Neutrophil (primary cell): ENCODE results near the gene ARHGAP19.

Source experiments
- H3K27ac ChIP-seq: fragments of 200-600 bp; sonication (generic); 2 replicates; pipeline ENCODE4 v1.5.1; 2016; ENCODE audit warnings: mild to moderate bottlenecking, moderate library complexity
- H3K27me3 ChIP-seq: fragments of 200-600 bp; sonication (generic); 2 replicates; pipeline ENCODE4 v1.6.0; 2016; ENCODE audit warnings: mild to moderate bottlenecking
- H3K36me3 ChIP-seq: fragments of 200-600 bp; sonication (generic); 2 replicates; pipeline ENCODE4 v1.5.1; 2017
- H3K4me1 ChIP-seq, 2 experiments: fragments of 200-600 bp in 1 of 2; sonication (generic) in 1 of 2; 1 replicate in 1 of 2; 2 replicates in 1 of 2; pipeline versions ENCODE4 v1.5.1 to v1.6.1; 2013 to 2016; ENCODE audit warnings: low read depth in 1 of 2, low read length in 1 of 2, mild to moderate bottlenecking in 1 of 2, moderate library complexity in 1 of 2; ENCODE audit not compliant: control insufficient read depth in 1 of 2, insufficient read depth in 1 of 2
- H3K4me3 ChIP-seq, 2 experiments: fragments of 200-600 bp in 1 of 2; sonication (generic) in 1 of 2; 1 replicate in 1 of 2; 2 replicates in 1 of 2; pipeline ENCODE4 v1.5.1; 2013 to 2016; ENCODE audit warnings: low read depth in 1 of 2, low read length in 1 of 2, mild to moderate bottlenecking in 1 of 2, moderate library complexity in 1 of 2
- H3K9me3 ChIP-seq: fragments of 200-600 bp; sonication (generic); 2 replicates; pipeline ENCODE4 v1.5.1; 2016
- CTCF ChIP-seq: fragments of 200-600 bp; sonication (generic); IDR thresholded peaks from 2 replicates; pipeline ENCODE4 v1.5.1; 2016; ENCODE audit warnings: antibody characterized with exemption

ARHGAP19 gene

GRCh38 chr10:97319671-97320479 is 27.4 kb upstream of the ARHGAP19 start:
- H3K4me1 ChIP-seq, result peaks cover 64 to 65% of the 10 kb centered on the region in 2 experiments
- peak overlapping the region; percentile 100 for H3K27ac ChIP-seq
- TF ChIP-seq CTCF, result peak; percentile 47

GRCh38 chr10:97318772-97319651 is 26.6 kb upstream of the ARHGAP19 start, which contains the start of gene FRAT1:
TSS of gene FRAT1 (plus strand) at chr10:97319271. CDS start at chr10:97319454, 183 bp downstream.
- TF ChIP-seq CTCF, result peak; percentile 45
- H3K27ac ChIP-seq, result peak within 1 kb of the TSS; percentile 100
- no peaks in the 10 kb centered on the region for H3K9me3 ChIP-seq
- H3K36me3 ChIP-seq, result peaks cover 21% of the 10 kb centered on the region
- peaks cover 66 to 67% of the 10 kb centered on the region in 2 experiments for H3K4me1 ChIP-seq
- peak within 1 kb of the TSS; percentile 94 to 99 for H3K4me3 ChIP-seq
- H3K27me3 ChIP-seq, result no peaks in the 10 kb centered on the region

More at GRCh38 chr10:97319671-97320479, 27.4 kb upstream of the ARHGAP19 start:
- H3K27me3 ChIP-seq, result no peaks in the 10 kb centered on the region
- peak overlapping the region; percentile 94 to 99 for H3K4me3 ChIP-seq
- no peaks in the 10 kb centered on the region for H3K9me3 ChIP-seq
- peaks cover 27% of the 10 kb centered on the region for H3K36me3 ChIP-seq

- Histone ChIP-seq H3K4me1 (peaks cover 44% of the 10 kb centered on the region in 2 experiments), H3K27ac (peak overlapping the region; percentile 100), H3K27me3 (no peaks in the 10 kb centered on the region), H3K9me3 (no peaks in the 10 kb centered on the region), H3K36me3 (no peaks in the 10 kb centered on the region), H3K4me3 (peak overlapping the region in 1 of 2 experiments; percentile 27)
- no peak for TF ChIP-seq CTCF
These were observed 22.2 kb upstream of the ARHGAP19 start for GRCh38 chr10:97314671-97315070.

- no peaks in the 10 kb centered on the region for H3K9me3 ChIP-seq
- H3K27me3 ChIP-seq, result no peaks in the 10 kb centered on the region
- TF ChIP-seq CTCF, result no peak
- H3K36me3 ChIP-seq, result no peaks in the 10 kb centered on the region
- no peak overlapping the region for H3K4me3 ChIP-seq
- no peak overlapping the region for H3K27ac ChIP-seq
- peaks cover 41 to 42% of the 10 kb centered on the region in 2 experiments for H3K4me1 ChIP-seq
These were observed 20.5 kb upstream of the ARHGAP19 start for GRCh38 chr10:97312897-97313296.

- TF ChIP-seq CTCF, result no peak
- Histone ChIP-seq H3K27me3 (no peaks in the 10 kb centered on the region), H3K9me3 (no peaks in the 10 kb centered on the region), H3K4me1 (peaks cover 24 to 25% of the 10 kb centered on the region in 2 experiments), H3K4me3 (no peak overlapping the region), H3K36me3 (no peaks in the 10 kb centered on the region), H3K27ac (no peak overlapping the region)
These were observed 18.7 kb upstream of the ARHGAP19 start for GRCh38 chr10:97311111-97311626.
